Muscle of back (tissue), 11 donors: ENCODE results near the gene IKBIP. TPM values are rescaled to one million over a fixed set of nuclear protein-coding genes. Genes with fewer than 3 reads are reported as not detected.
A peak's percentile ranks its signal among the peaks of the same experiment; 100 is the strongest.
"Not testable (repeated sequence)": the region's sequence is repeated elsewhere in the genome, so short reads cannot be mapped to it uniquely, and the experiment has no call there.

Source experiments
- DNase-seq, 3 donors: peaks; one replicate each; pipeline versions ENCODE4 v3.0.0 to v3.0.0-alpha.2; 2013
- polyA plus RNA-seq, 10 donors: library from polyadenylated mRNA; unstranded; fragments of 120-200 nt; gene quantifications; one replicate each; pipeline ENCODE4 v1.2.1, GENCODE V29; 2013; ENCODE audit not compliant: insufficient read length in 10 of 10

Gene IKBIP
- polyA plus RNA-seq, 10 donors = 21.5 to 43.5 (median 27.1) TPM

DNA sequence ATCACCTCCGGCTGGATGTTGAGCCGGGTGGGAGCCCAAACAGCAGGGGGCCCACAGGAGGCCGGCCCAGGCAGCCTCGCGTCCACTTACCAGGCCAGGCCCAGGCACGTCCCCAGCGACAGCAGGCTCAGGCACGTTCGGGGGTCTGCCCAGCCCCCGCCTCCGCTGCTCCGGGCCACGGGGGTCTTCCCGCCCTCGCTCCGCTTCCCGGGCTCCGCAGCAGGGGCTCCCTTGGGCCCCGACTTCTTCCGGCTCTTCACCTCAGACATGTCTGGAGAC, 216 bp downstream of the IKBIP start:
- peak in 1 of 3 donors; percentile 54 for DNase-seq

GRCh38 chr12:98642801-98643200, 1.8 kb downstream of the IKBIP start:
- not testable (repeated sequence) for DNase-seq

- DNase-seq = no peak
These were observed 5.1 kb downstream of the IKBIP start for GRCh38 chr12:98639491-98639890.

- DNase-seq = no peak
These were observed 6.6 kb downstream of the IKBIP start for GRCh38 chr12:98638009-98638408.

DNA sequence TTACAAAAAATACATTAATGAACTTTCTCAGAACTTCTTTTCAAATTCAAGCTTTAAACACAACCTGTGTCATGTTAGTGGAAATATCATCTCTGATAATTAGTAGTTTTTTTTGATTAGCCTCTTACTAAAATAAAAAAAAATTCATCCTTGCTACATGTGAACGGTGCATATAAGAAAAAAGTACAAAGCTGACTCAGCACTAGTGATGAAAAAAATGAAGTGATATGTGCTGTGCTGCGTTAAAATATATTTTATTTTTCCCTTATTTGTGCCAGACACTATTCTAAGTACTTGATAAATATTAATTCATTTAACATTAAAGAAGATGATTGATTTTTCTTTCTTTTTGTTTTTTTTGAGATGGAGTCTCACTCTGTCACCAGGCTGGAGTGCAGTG, 7.5 kb downstream of the IKBIP start:
- DNase-seq = no peak

DNA sequence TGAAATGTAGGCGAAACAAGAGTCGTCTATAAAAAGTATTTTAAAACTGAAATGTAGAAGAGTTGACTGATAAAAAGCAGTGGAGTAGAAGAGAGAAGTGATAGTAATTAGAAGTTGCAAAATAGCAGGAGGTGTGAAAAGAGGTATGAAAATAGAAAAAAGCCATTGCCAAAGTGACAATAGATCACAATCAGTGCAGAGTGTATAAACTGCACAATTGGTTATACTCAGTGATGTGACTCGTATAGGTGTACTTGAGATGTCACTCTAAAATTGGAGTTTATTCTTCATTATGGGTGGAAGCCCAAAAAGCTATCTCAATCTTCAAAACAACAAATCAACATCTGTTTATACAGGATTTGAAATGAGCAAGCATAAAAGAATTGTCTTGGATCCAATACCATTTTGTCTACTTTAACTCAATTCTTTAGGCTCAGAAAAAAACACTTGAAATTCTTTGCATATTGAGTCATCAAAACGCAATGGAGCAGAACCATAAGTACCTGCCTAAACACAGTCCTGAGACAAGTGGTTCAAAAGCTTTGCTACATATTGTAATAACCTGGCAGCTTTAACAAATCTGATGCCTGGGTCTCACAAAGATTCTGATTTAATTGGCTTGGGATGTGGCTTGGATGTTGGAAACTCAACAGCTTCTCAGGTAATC, 8.8 kb downstream of the IKBIP start:
- no peak for DNase-seq

GRCh38 chr12:98618952-98619351, 25.6 kb downstream of the IKBIP start:
- DNase-seq = peak in 1 of 3 donors; percentile 18

DNA sequence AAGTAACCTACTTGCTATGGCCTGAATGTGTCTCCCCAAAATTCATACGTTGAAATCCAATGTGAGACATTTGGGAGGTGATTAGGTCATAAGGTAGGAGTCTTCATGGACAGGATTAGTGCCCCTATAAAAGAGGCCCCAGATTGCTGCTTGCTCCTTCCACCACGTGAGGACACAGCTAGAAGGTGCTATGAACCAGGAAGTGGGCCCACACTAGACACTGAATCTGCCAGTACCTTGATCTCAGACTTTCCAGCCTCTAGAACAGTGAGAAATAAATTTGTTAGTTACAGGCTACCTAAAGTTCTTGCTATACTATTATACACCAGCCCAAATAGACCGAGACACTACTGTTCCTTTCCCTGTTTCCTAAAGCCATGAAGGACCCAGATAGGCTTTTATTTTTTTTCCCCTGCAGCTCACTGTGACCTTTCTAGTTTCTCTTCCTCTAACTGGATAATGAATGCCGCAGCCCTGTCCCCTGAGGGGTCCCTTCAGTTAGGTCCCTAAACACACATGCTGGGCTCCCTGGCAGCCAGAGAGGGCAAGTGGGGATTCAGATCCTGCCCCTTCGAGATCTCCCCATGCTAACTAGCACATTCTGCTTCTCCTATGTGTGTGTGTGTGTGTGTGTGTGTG, 31.8 kb downstream of the IKBIP start:
- peak in 1 of 3 donors; percentile 34 for DNase-seq

DNA sequence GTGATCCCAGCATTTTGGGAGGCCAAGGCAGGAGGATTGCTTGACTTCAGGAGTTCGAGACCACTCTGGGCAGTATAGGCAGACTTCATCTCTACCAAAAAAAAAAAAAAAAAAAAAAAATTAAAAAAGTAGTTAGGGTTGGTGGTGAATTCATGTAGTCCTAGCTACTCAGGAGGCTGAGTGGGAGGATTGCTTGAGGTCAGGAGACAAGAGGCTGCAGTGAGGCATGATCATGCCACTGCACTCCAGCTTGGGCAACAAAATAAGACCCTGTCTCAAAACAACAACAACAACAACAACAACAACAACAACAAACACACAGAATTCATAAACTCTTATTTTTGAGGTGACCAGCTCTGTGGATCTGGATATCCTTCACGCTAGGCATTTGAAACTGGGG, 34.0 kb downstream of the IKBIP start:
- DNase-seq = no peak

DNA sequence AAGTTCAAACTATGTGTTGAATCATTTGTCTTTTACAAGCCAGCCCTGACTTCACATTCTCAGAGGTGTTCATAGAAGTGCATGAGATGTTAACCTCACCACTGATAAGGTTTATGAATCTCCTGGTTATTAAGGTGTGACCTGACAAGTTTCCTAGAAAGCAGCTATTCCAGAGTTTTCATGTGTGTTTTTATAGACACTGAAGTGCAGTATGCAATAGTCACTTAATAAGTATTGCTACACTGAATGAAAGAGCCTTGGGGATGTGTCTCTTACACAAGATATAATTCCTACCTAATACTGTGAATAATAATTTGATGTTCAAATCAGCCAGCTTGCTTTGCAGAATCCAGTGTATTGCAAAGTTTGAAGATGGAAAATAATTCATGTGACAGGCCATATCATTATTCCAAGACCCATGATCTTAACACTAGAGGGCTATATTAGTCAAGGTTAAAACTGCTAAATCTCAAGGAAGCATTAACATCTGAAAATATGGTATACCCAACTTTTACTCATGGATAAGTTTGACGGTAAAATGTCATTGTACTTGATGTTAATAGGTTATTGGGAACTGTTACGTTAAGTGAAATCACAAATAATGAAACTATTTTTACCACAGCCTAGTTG, 38.1 kb downstream of the IKBIP start:
- no peak for DNase-seq

GRCh38 chr12:98601924-98602323, 42.7 kb downstream of the IKBIP start:
- no peak for DNase-seq

GRCh38 chr12:98597313-98597712, 47.3 kb downstream of the IKBIP start:
- DNase-seq = not testable (repeated sequence)

DNA sequence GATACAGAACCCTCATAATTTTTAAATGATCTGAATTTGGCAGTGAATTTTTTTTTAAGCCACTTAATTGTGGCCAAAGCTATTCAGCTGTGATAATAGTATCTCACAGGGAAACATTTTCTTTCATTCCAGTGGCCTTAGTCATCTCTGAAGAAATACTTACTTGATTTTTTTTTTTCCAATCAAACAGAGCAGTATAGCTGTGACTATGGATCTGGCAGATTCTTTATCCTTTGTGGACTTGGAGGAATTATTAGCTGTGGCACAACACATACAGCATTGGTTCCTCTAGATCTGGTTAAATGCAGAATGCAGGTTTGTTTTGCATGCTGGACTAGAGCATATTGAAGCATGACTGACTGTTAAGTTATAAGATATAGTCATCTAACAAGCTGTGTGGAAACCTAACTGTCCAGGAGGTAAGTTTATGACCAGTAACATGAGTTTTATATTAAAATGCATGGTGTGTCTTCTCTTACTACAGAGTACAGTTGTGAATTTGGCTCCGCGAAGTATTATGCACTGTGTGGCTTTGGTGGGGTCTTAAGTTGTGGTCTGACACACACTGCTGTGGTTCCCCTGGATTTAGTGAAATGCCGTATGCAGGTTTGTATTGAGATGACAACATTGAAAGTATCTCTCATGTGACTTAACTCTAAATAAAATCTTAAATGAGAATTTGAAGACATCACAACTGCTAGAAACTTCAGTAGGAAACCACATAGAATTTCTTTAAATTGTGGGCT, 49.2 kb downstream of the IKBIP start:
- DNase-seq = peak in 2 of 3 donors; percentile 28 to 53

GRCh38 chr12:98594050-98594835, 50.3 kb downstream of the IKBIP start:
- peak in 1 of 3 donors; percentile 36 for DNase-seq

DNA sequence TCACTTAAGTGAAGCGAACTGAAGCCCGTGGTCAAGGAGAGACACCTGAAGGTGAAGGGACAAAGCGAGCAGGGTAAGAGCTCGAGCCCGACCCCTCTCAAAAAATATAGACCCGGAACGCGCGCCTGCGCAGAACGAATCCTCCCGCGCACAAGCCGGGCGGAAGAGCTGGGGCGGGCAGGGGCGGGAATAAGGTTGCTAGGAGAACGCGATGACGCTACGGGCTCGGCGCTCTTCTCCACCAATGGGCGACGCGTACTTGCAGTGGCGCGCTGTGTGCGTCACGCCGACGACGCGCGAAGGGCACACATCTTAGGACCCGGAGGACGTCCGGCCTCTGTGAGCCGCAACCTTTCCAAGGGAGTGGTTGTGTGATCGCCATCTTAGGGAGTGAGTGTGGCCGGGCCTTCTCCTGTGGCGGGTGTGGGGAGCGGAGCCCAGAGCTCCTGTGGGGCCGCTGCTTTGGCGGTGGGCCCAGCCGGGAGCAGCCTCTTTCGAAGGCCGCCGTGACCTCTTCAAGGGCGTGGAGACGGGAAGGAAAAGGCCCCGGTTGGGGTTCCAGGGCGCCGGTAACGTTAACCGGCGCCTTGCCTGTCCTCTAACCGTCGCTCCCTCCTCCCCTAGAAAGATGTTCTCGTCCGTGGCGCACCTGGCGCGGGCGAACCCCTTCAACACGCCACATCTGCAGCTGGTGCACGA, 51.1 kb downstream of the IKBIP start, which contains the start of gene SLC25A3:
Gene SLC25A3, plus strand, starts transcription at position 336 of the 699 bp plus-strand sequence. Its CDS starts 293 bp downstream, at position 629.
- peak; percentile 97 to 99 (median 99) for DNase-seq

DNA sequence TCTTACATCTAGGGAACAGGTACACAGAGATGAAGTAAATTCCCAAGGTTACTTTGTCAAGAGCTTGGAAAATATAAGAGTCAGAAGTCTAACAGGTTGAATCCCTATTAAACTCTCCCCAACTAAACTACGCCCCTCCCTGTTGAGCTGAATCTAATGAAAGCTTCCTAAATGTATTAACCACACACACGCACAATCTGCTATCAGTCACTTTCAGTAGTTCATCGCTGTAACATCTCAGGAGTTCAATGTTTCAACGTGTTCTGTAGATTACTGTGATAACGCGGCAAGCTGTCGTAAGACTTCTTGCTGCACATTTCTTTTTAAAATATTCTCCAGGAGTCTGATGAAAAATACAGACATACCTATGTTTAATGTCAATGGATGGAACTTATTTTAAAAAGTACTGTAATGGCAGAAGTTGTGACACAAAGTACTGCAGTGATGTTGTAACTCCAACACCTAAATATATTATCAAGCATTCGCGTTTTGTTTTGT, 51.7 kb downstream of the IKBIP start:
- no peak for DNase-seq

GRCh38 chr12:98591209-98591608, 53.4 kb downstream of the IKBIP start:
- DNase-seq = no peak

DNA sequence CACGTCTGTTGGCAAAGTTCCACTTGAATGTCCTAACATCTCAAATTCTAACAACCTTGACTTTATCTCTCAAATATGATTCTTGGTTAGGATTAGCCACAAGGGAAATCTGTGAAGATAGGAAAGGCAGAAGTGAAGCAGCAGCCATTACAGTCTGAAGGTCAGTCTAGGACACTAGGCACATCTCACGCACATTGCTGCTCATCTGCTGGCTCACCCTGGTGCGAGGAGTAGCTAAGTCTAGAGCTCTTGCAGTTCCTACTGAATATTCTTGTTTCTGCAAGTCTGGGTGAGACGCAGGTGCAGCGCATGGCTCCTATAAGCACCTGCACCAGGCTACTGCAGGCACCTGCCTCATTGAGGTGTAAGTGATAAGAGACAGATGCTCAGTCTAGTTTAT, 57.5 kb downstream of the IKBIP start:
- no peak for DNase-seq

GRCh38 chr12:98582093-98582492, 62.5 kb downstream of the IKBIP start:
- no peak for DNase-seq

- DNase-seq = no peak
These were observed 63.5 kb downstream of the IKBIP start for GRCh38 chr12:98581101-98581500.

GRCh38 chr12:98580695-98581094, 63.9 kb downstream of the IKBIP start:
- DNase-seq = no peak
